ENCODE results near the gene MCMBP.

MCMBP gene

GRCh38 chr10:119858063-119858462 lies 14.6 kb downstream of the MCMBP start:
- H3K4me3 ChIP-seq (ENCODE audit: low read depth, low read length), result no peak overlapping the region
- TF ChIP-seq, protein P1, sequence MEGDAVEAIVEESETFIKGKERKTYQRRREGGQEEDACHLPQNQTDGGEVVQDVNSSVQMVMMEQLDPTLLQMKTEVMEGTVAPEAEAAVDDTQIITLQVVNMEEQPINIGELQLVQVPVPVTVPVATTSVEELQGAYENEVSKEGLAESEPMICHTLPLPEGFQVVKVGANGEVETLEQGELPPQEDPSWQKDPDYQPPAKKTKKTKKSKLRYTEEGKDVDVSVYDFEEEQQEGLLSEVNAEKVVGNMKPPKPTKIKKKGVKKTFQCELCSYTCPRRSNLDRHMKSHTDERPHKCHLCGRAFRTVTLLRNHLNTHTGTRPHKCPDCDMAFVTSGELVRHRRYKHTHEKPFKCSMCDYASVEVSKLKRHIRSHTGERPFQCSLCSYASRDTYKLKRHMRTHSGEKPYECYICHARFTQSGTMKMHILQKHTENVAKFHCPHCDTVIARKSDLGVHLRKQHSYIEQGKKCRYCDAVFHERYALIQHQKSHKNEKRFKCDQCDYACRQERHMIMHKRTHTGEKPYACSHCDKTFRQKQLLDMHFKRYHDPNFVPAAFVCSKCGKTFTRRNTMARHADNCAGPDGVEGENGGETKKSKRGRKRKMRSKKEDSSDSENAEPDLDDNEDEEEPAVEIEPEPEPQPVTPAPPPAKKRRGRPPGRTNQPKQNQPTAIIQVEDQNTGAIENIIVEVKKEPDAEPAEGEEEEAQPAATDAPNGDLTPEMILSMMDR (IDR thresholded peaks at IDR 0.05; ENCODE audit: borderline replicate concordance, insufficient read depth, low read depth, low read length), result no peak

DNA sequence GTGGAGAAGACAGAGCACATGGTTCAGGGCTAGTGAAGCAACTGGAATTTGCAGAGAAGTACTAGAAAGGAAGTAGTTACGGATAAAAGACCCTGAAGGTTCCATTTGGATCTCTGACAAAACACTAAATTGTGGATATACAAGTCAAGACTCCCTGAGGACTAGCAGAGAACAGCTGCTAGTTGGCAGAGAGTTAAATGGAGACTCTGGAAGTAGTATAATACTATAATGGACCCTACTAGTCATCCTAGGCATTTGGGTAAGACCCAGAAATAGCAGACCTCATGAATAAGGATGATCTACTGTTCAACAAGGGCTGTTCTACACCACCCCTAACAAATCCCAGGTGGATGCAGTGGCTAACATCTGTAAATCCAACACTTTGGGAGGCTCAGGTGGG lies 19.1 kb downstream of the MCMBP start:
- no peak overlapping the region for H3K4me3 ChIP-seq (ENCODE audit: low read depth, low read length)
- TF ChIP-seq, protein P1 (IDR thresholded peaks at IDR 0.05; ENCODE audit: borderline replicate concordance, insufficient read depth, low read depth, low read length), result no peak

DNA sequence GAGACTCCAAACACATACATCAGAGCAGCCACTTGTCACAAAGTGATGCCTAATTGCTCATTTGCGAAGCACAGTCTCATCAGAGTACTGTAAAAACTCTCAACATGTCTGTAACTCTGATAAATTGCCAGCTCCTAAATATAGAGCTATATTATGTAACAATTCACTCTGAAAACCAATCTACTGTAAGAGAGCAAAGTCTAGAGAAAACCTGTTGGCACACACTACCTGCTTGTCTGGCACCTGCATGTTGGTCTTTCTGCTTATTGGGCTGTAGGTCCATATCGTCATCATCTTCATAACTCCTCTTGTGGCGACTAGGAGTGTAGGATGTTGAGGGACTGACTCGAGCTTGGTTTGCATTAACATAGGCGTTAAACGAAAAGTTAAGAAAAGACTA lies 19.8 kb downstream of the MCMBP start:
- TF ChIP-seq, protein P1 (IDR thresholded peaks at IDR 0.05; ENCODE audit: borderline replicate concordance, insufficient read depth, low read depth, low read length), result no peak
- no peak overlapping the region for H3K4me3 ChIP-seq (ENCODE audit: low read depth, low read length)

- TF ChIP-seq, protein P1 (IDR thresholded peaks at IDR 0.05; ENCODE audit: borderline replicate concordance, insufficient read depth, low read depth, low read length), result no peak
- no peak overlapping the region for H3K4me3 ChIP-seq (ENCODE audit: low read depth, low read length)
Measured at GRCh38 chr10:119852277-119852676, 20.4 kb downstream of the MCMBP start.

DNA sequence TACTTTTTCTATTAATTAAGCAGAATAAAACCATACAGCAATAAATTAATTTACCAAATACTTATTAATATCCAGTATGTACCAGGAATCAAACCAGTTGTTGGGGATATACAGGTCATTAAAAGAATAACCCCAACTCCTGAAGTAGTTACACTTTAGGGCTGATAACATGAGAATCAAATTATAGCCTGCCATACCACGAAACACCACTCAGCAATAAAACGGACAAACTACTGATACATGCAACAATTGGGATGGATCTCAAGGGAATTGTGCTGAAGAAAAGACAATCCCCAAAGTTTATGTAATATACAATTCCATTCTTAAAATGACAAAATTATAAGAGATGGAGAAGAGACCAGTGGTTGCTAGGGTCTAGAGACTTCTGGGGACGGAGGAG lies 22.7 kb downstream of the MCMBP start:
- TF ChIP-seq, protein P1 (IDR thresholded peaks at IDR 0.05; ENCODE audit: borderline replicate concordance, insufficient read depth, low read depth, low read length), result no peak
- H3K4me3 ChIP-seq (ENCODE audit: low read depth, low read length), result no peak overlapping the region

DNA sequence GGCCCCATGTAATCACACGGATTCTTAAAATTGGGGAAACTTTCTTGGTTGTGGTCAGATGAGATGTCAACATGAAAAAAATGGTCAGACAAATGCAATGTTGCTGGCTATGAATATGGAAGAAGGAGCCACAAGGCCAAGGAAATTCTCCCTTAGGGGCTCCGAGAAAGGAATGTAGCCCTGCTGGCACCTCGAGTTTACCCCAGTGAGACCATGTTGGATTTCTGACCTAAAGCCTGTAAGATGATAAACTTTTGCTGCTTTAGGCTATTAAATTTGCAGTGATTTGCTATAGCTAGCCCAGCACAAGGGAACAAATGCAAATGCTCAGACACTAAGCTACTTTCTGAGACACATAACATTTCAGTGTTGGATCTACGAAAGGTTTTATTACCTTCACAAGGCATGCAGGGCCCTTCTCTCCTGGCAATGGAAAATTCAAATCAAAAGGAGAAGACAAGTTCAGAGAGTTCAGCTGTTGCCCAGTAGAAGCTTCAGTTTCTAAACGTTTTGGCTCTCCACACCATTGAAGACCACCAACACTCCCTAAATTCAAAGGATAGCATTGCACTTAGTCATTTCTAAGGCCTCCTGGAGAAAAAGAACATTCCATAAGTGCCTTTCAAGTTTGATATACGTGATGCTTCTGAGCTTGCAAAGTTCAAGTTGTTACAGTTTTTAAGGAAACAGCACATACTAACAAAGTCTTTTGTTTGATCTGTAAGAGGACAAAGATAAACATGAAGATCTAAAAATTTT lies 23.4 kb downstream of the MCMBP start:
- H3K4me3 ChIP-seq (ENCODE audit: low read depth, low read length), result no peak overlapping the region
- TF ChIP-seq, protein P1 (IDR thresholded peaks at IDR 0.05; ENCODE audit: borderline replicate concordance, insufficient read depth, low read depth, low read length), result no peak

DNA sequence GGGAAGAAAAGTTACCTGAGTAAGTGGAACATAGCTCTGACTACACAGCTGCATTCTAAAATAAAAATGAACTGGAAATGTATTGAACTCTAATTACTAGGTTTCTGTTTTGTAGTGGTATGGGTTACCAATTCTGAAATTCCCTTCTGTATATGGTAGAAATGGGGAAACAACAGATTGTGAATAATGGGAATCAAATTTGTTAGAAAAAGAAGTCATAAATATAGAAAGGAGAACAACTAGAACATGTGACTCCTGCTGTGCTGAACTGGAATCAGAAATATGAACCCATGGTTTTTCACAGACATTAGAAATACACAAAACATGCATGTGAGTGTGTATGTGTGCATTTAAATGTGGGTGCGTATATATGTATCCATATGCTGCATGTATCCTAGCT lies 27.0 kb downstream of the MCMBP start:
- TF ChIP-seq, protein P1 (IDR thresholded peaks at IDR 0.05; ENCODE audit: borderline replicate concordance, insufficient read depth, low read depth, low read length), result no peak
- no peak overlapping the region for H3K4me3 ChIP-seq (ENCODE audit: low read depth, low read length)

Data from GM12875 (cell line).